ENCODE data around the gene ARMC9.

GRCh38 chr2:231243866-231244265, 45.4 kb downstream of the ARMC9 start:
- TF ChIP-seq CTCF (tag by site-specific recombination; IDR thresholded peaks at IDR 0.05) (no peak), PATZ1 (tag by site-specific recombination; IDR thresholded peaks at IDR 0.05) (no peak), ZNF561 (tag by site-specific recombination; IDR thresholded peaks at IDR 0.05; ENCODE audit: borderline replicate concordance) (no peak), ZSCAN4 (tag by site-specific recombination; IDR thresholded peaks at IDR 0.05) (no peak), HOXD13 (CRISPR knock-in tag; IDR thresholded peaks at IDR 0.05; ENCODE audit: borderline replicate concordance) (no peak), ZBTB49 (tag by site-specific recombination; IDR thresholded peaks at IDR 0.05; ENCODE audit: low read depth) (no peak), ZBTB11 (tag by site-specific recombination; conservative IDR thresholded peaks at IDR 0.05; ENCODE audit: low read depth) (no peak), BCL11B (tag by site-specific recombination; IDR thresholded peaks at IDR 0.05; ENCODE audit: low read depth) (0 out of 2 replicates have a peak, but pooled peaks have one; percentile 1), ZNF660 (tag by site-specific recombination; IDR thresholded peaks at IDR 0.05) (no peak), ZBTB21 (tag by site-specific recombination; IDR thresholded peaks at IDR 0.05) (no peak), ZSCAN5A (tag by site-specific recombination; IDR thresholded peaks at IDR 0.05) (no peak), ZNF776 (tag by site-specific recombination; IDR thresholded peaks at IDR 0.05; ENCODE audit: borderline replicate concordance) (no peak)
